Epithelial cell of esophagus (primary cell): ENCODE measurements around the gene CLTCL1.

ENCODE experiments used
- DNase-seq: peaks from one replicate; pipeline ENCODE4 v3.0.0; 2010; ENCODE audit warnings: low read depth
- H3K4me3 ChIP-seq: 2 replicates; pipeline ENCODE4 v1.5.1; 2011; ENCODE audit warnings: mild to moderate bottlenecking, low read length, control low read depth
- CTCF ChIP-seq: IDR thresholded peaks from 2 replicates; pipeline ENCODE4 v1.5.1; 2011; ENCODE audit warnings: low read depth, mild to moderate bottlenecking, low read length, control low read depth, inconsistent platforms; ENCODE audit not compliant: insufficient read depth; ENCODE audit errors: missing control alignments

The CLTCL1 gene

GRCh38 chr22:19178657-19179496 is 112.6 kb downstream of the CLTCL1 start, which contains the start of gene SLC25A1:
SLC25A1 (minus strand) TSS chr22:19178736; CDS start chr22:19178673, 63 bp downstream.
- peak within 1 kb of the TSS; percentile 51 for H3K4me3 ChIP-seq
- TF ChIP-seq CTCF, result no peak
- DNase-seq, result peak; percentile 92

- no peak for TF ChIP-seq CTCF
- DNase-seq, result peak; percentile 50
- H3K4me3 ChIP-seq, result peak overlapping the region; percentile 50
Observed at GRCh38 chr22:19178065-19178656, 113.4 kb downstream of the CLTCL1 start.

GRCh38 chr22:19177164-19178064 is 114.1 kb downstream of the CLTCL1 start:
- no peak for DNase-seq
- TF ChIP-seq CTCF, result no peak
- peak overlapping the region; percentile 50 for H3K4me3 ChIP-seq

- no peak for TF ChIP-seq CTCF
- DNase-seq, result no peak
- peak overlapping the region; percentile 50 for H3K4me3 ChIP-seq
Observed at GRCh38 chr22:19176732-19177131, 114.8 kb downstream of the CLTCL1 start.

GRCh38 chr22:19176175-19176643 is 115.3 kb downstream of the CLTCL1 start:
- DNase-seq, result no peak
- TF ChIP-seq CTCF, result no peak
- no peak overlapping the region for H3K4me3 ChIP-seq

GRCh38 chr22:19175602-19176174 is 115.8 kb downstream of the CLTCL1 start:
- DNase-seq, result no peak
- no peak overlapping the region for H3K4me3 ChIP-seq
- no peak for TF ChIP-seq CTCF
